ENCODE data around the gene TBRG1.
"Not testable (repeated sequence)": the region's sequence is repeated elsewhere in the genome, so short reads cannot be mapped to it uniquely, and the experiment has no call there.

TBRG1 gene

GRCh38 chr11:124595302-124595701, 27.4 kb upstream of the TBRG1 start:
- no peak for TF ChIP-seq POLR2AphosphoS5 (IDR thresholded peaks at IDR 0.05; ENCODE audit: low read depth, low read length)
- no peak for DNase-seq (ENCODE audit: insufficient read length)
- no peak for FAIRE-seq

GRCh38 chr11:124597626-124598025, 25.0 kb upstream of the TBRG1 start:
- no peak for TF ChIP-seq POLR2A (IDR thresholded peaks at IDR 0.05; ENCODE audit: low read depth, low read length)
- no peak for TF ChIP-seq POLR2AphosphoS5 (IDR thresholded peaks at IDR 0.05; ENCODE audit: low read depth, low read length)
- TF ChIP-seq TAF1 (IDR thresholded peaks at IDR 0.05; ENCODE audit: borderline replicate concordance, low read depth, low read length), result no peak
- FAIRE-seq (no peak), DNase-seq (ENCODE audit: insufficient read length) (no peak)

GRCh38 chr11:124600621-124601320, 21.9 kb upstream of the TBRG1 start:
- no peak for DNase-seq (ENCODE audit: insufficient read length)
- TF ChIP-seq POLR2A (IDR thresholded peaks at IDR 0.05; ENCODE audit: low read depth, low read length), result no peak
- TF ChIP-seq POLR2AphosphoS5 (IDR thresholded peaks at IDR 0.05; ENCODE audit: low read depth, low read length), result no peak
- no peak for TF ChIP-seq TAF1 (IDR thresholded peaks at IDR 0.05; ENCODE audit: borderline replicate concordance, low read depth, low read length)
- peak; percentile 57 for FAIRE-seq

- DNase-seq (ENCODE audit: insufficient read length), result no peak
- no peak for FAIRE-seq
- TF ChIP-seq TAF1 (IDR thresholded peaks at IDR 0.05; ENCODE audit: borderline replicate concordance, low read depth, low read length), result no peak
- TF ChIP-seq POLR2AphosphoS5 (IDR thresholded peaks at IDR 0.05; ENCODE audit: low read depth, low read length), result no peak
- TF ChIP-seq POLR2A (IDR thresholded peaks at IDR 0.05; ENCODE audit: low read depth, low read length), result no peak
Observed at GRCh38 chr11:124602193-124602592, 20.5 kb upstream of the TBRG1 start.

- FAIRE-seq; DNase-seq (ENCODE audit: insufficient read length): not testable (repeated sequence)
Observed at GRCh38 chr11:124602723-124603122, 19.9 kb upstream of the TBRG1 start.

GRCh38 chr11:124605719-124606118, 16.9 kb upstream of the TBRG1 start:
- FAIRE-seq (no peak), DNase-seq (ENCODE audit: insufficient read length) (no peak)
- no peak for TF ChIP-seq POLR2AphosphoS5 (IDR thresholded peaks at IDR 0.05; ENCODE audit: low read depth, low read length)
- TF ChIP-seq TAF1 (IDR thresholded peaks at IDR 0.05; ENCODE audit: borderline replicate concordance, low read depth, low read length), result no peak
- TF ChIP-seq POLR2A (IDR thresholded peaks at IDR 0.05; ENCODE audit: low read depth, low read length), result no peak

GRCh38 chr11:124608147-124608546, 14.5 kb upstream of the TBRG1 start:
- FAIRE-seq (no peak), DNase-seq (ENCODE audit: insufficient read length) (no peak)
- TF ChIP-seq POLR2AphosphoS5 (IDR thresholded peaks at IDR 0.05; ENCODE audit: low read depth, low read length) (no peak), POLR2A (IDR thresholded peaks at IDR 0.05; ENCODE audit: low read depth, low read length) (no peak), TAF1 (IDR thresholded peaks at IDR 0.05; ENCODE audit: borderline replicate concordance, low read depth, low read length) (no peak)

GRCh38 chr11:124610295-124610694, 12.4 kb upstream of the TBRG1 start:
- FAIRE-seq (no peak), DNase-seq (ENCODE audit: insufficient read length) (no peak)
- TF ChIP-seq TAF1 (IDR thresholded peaks at IDR 0.05; ENCODE audit: borderline replicate concordance, low read depth, low read length) (no peak), POLR2AphosphoS5 (IDR thresholded peaks at IDR 0.05; ENCODE audit: low read depth, low read length) (no peak), POLR2A (IDR thresholded peaks at IDR 0.05; ENCODE audit: low read depth, low read length) (no peak)

GRCh38 chr11:124611064-124611463, 11.6 kb upstream of the TBRG1 start, which contains the start of gene PANX3:
TSS of gene PANX3 (plus strand) at chr11:124611428. CDS start at chr11:124611557, 129 bp downstream.
- DNase-seq (ENCODE audit: insufficient read length) (no peak), FAIRE-seq (no peak)
- TF ChIP-seq TAF1 (IDR thresholded peaks at IDR 0.05; ENCODE audit: borderline replicate concordance, low read depth, low read length) (no peak), POLR2AphosphoS5 (IDR thresholded peaks at IDR 0.05; ENCODE audit: low read depth, low read length) (no peak), POLR2A (IDR thresholded peaks at IDR 0.05; ENCODE audit: low read depth, low read length) (no peak)

GRCh38 chr11:124612045-124612444, 10.6 kb upstream of the TBRG1 start:
- TF ChIP-seq TAF1 (IDR thresholded peaks at IDR 0.05; ENCODE audit: borderline replicate concordance, low read depth, low read length) (no peak), POLR2AphosphoS5 (IDR thresholded peaks at IDR 0.05; ENCODE audit: low read depth, low read length) (no peak), POLR2A (IDR thresholded peaks at IDR 0.05; ENCODE audit: low read depth, low read length) (no peak)
- FAIRE-seq, result no peak
- DNase-seq (ENCODE audit: insufficient read length), result no peak

- TF ChIP-seq POLR2A (IDR thresholded peaks at IDR 0.05; ENCODE audit: low read depth, low read length) (no peak), TAF1 (IDR thresholded peaks at IDR 0.05; ENCODE audit: borderline replicate concordance, low read depth, low read length) (no peak), POLR2AphosphoS5 (IDR thresholded peaks at IDR 0.05; ENCODE audit: low read depth, low read length) (no peak)
- DNase-seq (ENCODE audit: insufficient read length) (no peak), FAIRE-seq (no peak)
Observed at GRCh38 chr11:124612567-124613246, 10.0 kb upstream of the TBRG1 start.

- DNase-seq (ENCODE audit: insufficient read length), result no peak
- no peak for TF ChIP-seq TAF1 (IDR thresholded peaks at IDR 0.05; ENCODE audit: borderline replicate concordance, low read depth, low read length)
- FAIRE-seq, result no peak
Observed at GRCh38 chr11:124618863-124619262, 3.8 kb upstream of the TBRG1 start.

Data from GM12892 (cell line).